ENCODE data around the gene ACIN1.

The ACIN1 gene

GRCh38 chr14:23056145-23056955 lies 38.6 kb downstream of the ACIN1 start:
- peak; percentile 91 for DNase-seq

- DNase-seq = no peak
These were observed 39.3 kb downstream of the ACIN1 start for GRCh38 chr14:23055621-23056144.

- no peak for DNase-seq
These were observed 39.8 kb downstream of the ACIN1 start for GRCh38 chr14:23055147-23055550.

GRCh38 chr14:23054000-23054811 lies 40.7 kb downstream of the ACIN1 start:
- peak; percentile 65 for DNase-seq

- DNase-seq = no peak
These were observed 41.5 kb downstream of the ACIN1 start for GRCh38 chr14:23053426-23053825.

GRCh38 chr14:23052671-23053070 lies 42.3 kb downstream of the ACIN1 start:
- no peak for DNase-seq

- no peak for DNase-seq
These were observed 42.7 kb downstream of the ACIN1 start for GRCh38 chr14:23052182-23052623.

- no peak for DNase-seq
These were observed 43.5 kb downstream of the ACIN1 start for GRCh38 chr14:23051141-23052057.

- no peak for DNase-seq
These were observed 45.9 kb downstream of the ACIN1 start for GRCh38 chr14:23049011-23049410.

GRCh38 chr14:23047751-23048693 lies 46.9 kb downstream of the ACIN1 start:
- no peak for DNase-seq

- DNase-seq = no peak
These were observed 47.8 kb downstream of the ACIN1 start for GRCh38 chr14:23047034-23047634.

GRCh38 chr14:23045419-23046357 lies 49.2 kb downstream of the ACIN1 start:
- no peak for DNase-seq

GRCh38 chr14:23044840-23045239 lies 50.1 kb downstream of the ACIN1 start:
- DNase-seq = peak; percentile 49

GRCh38 chr14:23043754-23044153 lies 51.2 kb downstream of the ACIN1 start:
- DNase-seq = no peak

- no peak for DNase-seq
These were observed 51.8 kb downstream of the ACIN1 start for GRCh38 chr14:23043145-23043544.

GRCh38 chr14:23042162-23042965 lies 52.6 kb downstream of the ACIN1 start, which contains the start of gene PSMB11:
Gene PSMB11, plus strand, starts transcription at chr14:23042212. Its CDS starts 14 bp downstream, at chr14:23042226.
- no peak for DNase-seq

- no peak for DNase-seq
These were observed 53.2 kb downstream of the ACIN1 start for GRCh38 chr14:23041729-23042128.

GRCh38 chr14:23040100-23040499 lies 54.8 kb downstream of the ACIN1 start:
- DNase-seq = no peak
